Stimulated activated CD4-positive, alpha-beta T cell treated with anti-CD3 and anti-CD28 coated beads, TNF-alpha, amount 100 ng/mL, for 4 hours (primary cell): ENCODE measurements around the gene CDC20.
"Not testable (repeated sequence)": the region's sequence is repeated elsewhere in the genome, so short reads cannot be mapped to it uniquely, and the experiment has no call there.

Source experiments
- DNase-seq, 3 experiments: peaks; one replicate each; pipeline ENCODE4 v3.0.0-alpha.2; 2020; ENCODE audit warnings: low read depth in 3 of 3

Gene CDC20

GRCh38 chr1:43358121-43358745 lies 548 bp upstream of the CDC20 start:
- no peak for DNase-seq

GRCh38 chr1:43359696-43360095 lies 915 bp downstream of the CDC20 start:
- no peak for DNase-seq

- DNase-seq: no peak
Observed at GRCh38 chr1:43360616-43361015, 1.8 kb downstream of the CDC20 start.

DNA sequence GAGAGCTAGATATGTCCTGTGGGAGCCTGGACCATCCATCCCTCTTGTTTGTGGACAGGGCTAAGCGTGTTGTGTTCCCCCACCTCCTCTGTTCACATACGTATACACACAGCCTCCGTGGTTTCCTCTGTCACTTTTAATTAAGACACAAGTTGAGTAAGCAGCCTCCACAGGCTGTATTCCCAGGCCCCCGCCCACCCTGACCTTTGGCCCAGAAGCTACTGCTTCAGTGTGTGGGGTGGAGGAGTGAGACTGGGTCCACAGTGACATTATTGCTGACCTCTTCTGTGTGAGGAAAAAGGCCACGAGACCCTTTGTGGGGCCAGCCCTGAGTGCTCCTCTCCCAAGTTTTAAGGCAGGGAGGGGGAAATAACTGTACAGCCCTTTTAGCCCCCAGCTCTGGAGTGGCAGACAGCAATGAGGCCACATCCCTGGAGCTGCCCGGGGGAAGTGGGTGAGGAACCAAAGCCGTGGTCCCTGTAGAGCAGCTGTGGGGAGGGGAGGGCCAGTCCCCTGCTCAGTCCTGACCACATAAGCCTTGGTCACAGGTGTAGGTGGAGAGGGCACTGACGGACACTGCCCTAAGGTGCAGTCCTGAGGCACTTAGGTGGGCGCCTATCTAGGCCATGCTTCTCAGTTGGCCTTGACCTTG lies 4.6 kb downstream of the CDC20 start:
- DNase-seq: no peak

- DNase-seq: no peak
Observed at GRCh38 chr1:43363935-43364525, 5.2 kb downstream of the CDC20 start.

DNA sequence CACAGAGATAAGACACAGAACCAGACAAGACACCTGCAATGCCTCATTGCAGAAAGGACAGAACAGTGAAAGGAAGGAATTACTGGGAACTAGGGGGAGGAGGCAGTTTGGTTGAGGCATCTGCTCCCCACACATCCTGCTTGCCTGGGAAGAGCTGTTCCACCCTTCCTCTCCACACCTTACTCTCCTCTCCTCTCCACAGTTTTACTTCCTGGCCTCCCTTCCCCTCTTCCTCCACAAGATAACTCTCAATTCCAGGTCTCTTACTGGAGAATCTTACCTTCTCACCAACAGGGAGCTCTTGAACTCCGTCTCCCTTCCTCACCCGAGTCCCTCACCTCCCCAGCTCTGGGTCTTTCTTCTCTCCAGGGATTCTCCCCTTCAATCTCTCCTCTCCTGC lies 6.9 kb downstream of the CDC20 start:
- DNase-seq: no peak

DNA sequence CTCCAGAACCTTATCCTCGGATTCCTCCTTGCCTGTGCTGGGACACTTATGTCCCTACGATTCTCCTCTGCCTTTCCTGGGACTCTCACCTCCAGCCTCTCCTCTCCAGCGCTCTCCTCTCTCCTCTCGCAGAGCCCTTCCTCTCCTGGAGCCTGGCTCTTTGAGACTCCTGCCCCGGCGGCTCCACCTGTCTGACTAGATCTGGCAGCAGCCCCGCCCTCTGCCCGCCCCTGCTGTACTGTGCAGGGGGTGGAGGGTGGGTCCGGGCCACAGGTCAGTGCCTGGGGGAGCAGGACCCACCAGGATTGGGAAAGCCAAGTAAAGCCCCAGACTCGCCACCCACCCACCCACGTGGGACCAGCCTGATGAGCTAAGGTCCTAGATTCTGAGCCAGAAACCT lies 7.4 kb downstream of the CDC20 start:
- no peak for DNase-seq

- DNase-seq: no peak
Observed at GRCh38 chr1:43366601-43367025, 7.8 kb downstream of the CDC20 start.

DNA sequence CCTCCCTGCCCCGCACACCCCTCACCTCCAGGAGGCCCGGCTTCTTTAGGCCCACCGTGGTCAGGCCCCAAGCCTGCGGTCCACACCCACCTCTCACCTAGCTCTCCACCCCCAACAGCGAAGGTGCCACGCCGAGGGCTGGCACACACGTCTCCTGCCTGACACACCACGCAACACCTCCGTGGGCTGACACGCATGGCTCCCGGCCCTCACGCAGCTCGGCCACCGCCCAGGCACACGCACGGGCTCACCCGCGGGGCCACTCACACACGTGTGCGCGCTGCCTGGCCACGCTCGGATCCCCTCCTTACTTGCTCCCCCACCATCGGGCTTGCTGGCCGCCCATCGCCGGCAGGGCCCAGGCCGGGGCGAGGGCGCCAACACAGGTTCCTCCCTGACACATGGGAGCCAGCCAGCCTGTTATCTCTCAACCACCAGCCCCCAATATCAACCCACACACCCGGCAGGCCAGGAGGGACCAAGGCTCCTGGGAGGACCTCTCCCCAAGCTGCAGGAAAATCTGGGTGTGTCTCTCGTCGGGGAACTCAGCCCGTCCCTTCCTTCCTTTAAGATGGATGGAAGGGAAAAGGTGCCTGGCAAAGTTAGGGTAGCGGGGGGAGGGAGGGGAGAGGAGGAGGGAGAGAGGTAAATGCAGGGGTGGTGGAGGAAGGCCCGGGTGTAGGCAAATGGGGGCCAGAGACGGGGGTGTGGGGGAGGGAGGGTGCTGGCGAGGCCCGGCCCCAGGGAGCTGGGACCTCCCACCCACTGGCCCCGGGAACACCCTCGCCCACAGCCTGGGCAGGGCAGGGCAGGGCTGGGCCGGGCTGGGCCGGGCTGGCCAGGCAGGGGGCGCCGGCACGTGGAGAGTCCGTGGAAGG lies 8.5 kb downstream of the CDC20 start:
- peak in 2 of 3 experiments; percentile 20 to 22 for DNase-seq

- DNase-seq: peak; percentile 63 to 91 (median 68)
Observed at GRCh38 chr1:43367904-43368645, 9.3 kb downstream of the CDC20 start, which contains the start of gene ELOVL1. Gene ELOVL1, minus strand, starts transcription at chr1:43368011. Its CDS starts 2,402 bp downstream, at chr1:43365609.

GRCh38 chr1:43368646-43369020 lies 9.9 kb downstream of the CDC20 start:
- no peak for DNase-seq

DNA sequence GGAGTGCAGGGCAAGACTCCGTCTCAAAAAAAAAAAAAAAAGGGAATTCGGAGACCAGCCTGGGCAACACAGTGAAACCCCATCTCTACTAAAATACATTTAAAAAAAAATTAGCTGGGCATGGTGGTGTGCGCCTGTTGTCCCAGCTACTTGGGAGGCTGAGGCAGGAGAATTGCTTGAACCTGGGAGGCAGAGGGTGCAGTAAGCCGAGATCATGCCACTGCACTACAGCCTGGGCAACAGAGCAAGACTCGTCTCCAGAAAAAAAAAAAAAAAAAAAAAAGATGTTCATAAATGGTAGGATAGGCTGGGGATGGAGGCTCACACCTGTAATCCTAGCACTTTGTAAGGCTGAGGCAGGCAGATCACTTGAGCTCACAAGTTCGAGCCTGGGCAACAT lies 11.0 kb downstream of the CDC20 start:
- DNase-seq: not testable (repeated sequence)

GRCh38 chr1:43370564-43370963 lies 11.8 kb downstream of the CDC20 start:
- DNase-seq: no peak

DNA sequence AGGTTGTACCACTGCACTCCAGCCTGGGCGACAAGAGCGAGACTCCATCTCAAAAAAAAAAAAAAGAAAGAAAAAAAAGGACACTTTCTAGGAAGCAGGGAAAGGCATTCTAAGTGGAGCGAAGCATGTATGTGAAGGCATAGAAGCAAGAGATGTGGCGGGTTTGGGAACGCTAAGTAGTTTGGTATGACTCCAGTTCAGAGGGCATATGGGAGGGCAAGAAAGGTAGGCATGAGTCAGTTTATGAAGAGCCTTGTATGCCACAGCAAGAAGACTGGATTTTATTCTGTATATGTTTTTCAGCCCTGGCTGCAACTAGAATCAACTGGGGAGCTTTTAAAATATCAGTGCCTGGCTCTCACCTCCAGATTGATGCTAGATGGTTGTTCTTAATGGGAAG lies 13.4 kb downstream of the CDC20 start:
- no peak for DNase-seq

DNA sequence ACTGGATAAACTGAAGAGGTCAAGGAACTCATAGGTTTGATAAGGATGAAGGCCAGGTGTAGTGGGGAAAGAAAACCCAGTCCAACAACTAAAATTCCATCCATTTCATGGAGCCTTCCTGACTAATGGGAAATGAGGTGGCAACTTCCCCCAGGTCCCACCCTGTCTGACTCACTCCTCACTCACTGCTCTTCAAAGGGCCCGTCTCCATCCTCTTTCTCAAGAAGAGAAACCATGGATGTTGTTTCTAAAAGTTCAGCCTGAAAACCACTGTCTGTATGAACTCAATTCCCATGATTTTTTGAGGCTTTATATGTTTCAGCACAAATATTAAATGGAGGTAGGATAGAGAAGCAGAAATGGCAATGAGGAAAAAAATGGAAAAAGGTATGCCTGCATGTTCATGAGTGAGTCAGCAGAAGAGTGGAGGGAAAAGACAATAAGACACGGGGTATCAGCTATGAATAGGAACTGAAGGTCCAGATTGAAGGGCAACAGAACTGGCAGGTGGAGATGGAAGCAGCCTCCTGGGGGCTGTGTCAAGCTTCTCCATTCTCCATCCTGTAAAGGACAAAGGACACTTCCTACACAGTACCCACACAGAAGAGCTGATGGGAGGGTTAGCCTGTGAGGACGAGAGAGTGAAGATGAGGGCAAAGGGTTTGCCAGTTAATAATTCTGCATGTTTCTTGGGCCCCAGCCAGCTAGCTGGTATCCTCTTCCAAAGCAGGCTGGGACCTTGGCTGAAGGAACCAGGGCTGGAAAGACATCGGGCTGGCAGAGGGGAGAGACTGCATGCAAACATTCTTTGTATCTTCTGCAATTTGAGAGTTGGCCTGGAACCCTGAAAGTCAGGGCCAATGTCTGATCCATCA lies 14.5 kb downstream of the CDC20 start:
- no peak for DNase-seq

- no peak for DNase-seq
Observed at GRCh38 chr1:43376723-43377235, 18.0 kb downstream of the CDC20 start.

DNA sequence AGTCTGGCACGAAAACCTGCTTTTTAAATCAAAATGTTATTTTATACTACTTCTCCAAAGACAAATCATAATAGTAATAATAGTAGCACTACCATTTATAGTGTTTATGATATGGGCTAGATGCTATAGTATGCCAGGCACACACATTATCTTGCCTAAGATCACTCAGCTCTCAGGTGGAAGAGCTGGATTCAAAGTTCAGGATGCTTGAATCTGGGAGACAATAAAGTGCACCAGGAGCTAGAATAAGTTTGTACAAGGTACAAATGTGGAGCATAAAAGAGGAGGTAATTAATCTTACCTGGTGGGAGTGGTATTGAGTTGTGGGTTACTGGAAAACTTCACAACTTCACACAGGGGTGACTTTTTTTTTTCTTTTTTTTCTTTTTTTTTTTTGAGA lies 19.1 kb downstream of the CDC20 start:
- no peak for DNase-seq

DNA sequence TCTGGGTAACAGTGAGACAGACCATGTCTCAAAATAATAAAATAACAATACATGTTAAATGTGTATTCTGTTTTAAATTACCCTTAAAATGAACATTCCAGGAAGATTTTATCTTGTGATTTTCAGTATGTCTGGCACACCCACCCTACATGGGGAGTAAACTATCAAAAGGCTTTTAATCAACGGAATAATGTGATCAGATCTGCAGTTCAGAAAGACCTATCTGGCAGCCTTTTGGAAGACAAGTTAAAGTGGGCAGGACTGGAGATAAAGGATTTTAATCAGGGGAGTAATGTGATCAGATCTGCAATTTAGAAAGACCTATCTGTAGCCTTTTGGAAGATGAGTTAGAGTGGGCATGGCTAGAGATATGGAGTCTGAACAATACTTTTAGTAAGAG lies 20.7 kb downstream of the CDC20 start:
- DNase-seq: no peak

GRCh38 chr1:43381612-43382011 lies 22.8 kb downstream of the CDC20 start:
- DNase-seq: no peak

DNA sequence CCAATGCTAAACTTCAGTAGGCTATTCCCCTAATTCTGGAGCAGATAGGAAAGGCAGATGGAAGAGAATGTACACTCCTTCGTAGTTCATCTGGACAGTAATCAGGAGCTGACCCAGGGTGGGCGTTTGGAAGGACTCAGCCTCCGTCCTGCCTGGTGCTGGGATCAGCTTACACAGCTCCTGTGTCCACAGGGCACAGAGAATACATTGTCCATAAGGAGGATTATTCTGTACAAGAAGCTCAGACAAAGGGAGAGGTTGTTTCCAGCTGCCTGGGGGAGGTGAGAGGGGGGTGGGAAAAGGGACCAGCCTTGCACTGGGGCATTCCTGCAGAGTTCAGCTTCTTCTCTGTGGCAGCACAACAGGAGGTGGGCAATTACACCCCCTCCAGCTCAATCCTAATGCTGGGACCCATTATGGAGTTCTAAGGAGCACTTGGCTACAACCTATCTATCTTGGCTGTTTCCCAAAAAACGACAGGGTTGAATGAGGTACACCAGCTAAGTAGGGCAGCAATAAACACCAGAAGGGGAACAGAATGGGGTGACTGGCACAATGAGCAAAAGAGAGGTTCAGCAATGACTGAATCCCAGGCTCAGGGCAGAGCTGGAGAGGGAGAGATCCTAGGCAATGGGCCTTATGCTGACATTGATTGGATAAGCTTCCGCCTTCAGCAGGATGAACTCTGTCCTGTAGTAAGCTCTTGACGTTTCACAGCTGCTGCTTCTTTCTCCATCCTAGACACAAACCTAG lies 23.4 kb downstream of the CDC20 start:
- no peak for DNase-seq
